ENCODE data around the gene INS. TPM values are rescaled to one million over a fixed set of nuclear protein-coding genes. Genes with fewer than 3 reads are reported as not detected.

The INS gene
- total and polyA plus RNA-seq, 2 of the 4 experiments (the other 2 are of a cell fraction): not detected

- TF ChIP-seq BHLHE40 (IDR thresholded peaks at IDR 0.05; ENCODE audit: low read depth, low read length): no peak
- Histone ChIP-seq H3K9me3 (ENCODE audit: control insufficient read depth, insufficient read depth, low read length) (no peaks in the 10 kb centered on the region), H3K9me1 (ENCODE audit: insufficient read depth, low read length) (no peaks in the 10 kb centered on the region), H3K4me3 (ENCODE audit: insufficient read depth, low read depth, low read length) (no peak overlapping the region), H3K4me2 (ENCODE audit: low read depth, low read length) (no peak overlapping the region), H2BK5ac (ENCODE audit: low read depth, low read length, poor library complexity, severe bottlenecking) (no peak overlapping the region), H4K5ac (ENCODE audit: low read depth, low read length) (no peak overlapping the region), H3K4me1 (ENCODE audit: control insufficient read depth, insufficient read depth, low read length) (no peaks in the 10 kb centered on the region), H3K9ac (ENCODE audit: low read depth, low read length) (no peak overlapping the region), H2AK5ac (ENCODE audit: low read depth, low read length) (no peak overlapping the region), H3K18ac (ENCODE audit: low read depth, low read length) (no peak overlapping the region), H2BK20ac (ENCODE audit: low read depth, low read length) (no peak overlapping the region), H4K8ac (ENCODE audit: low read depth in 2 of 2, low read length in 2 of 2) (no peak overlapping the region), H2AFZ (replicated peaks; ENCODE audit: low read length, poor library complexity) (no peak overlapping the region), H4K20me1 (ENCODE audit: insufficient read depth, low read length) (peaks cover 3% of the 10 kb centered on the region; the same call in 1 of the 2 replicates), H3K27me3 (ENCODE audit: control insufficient read depth, insufficient read depth, low read length) (peaks cover 5% of the 10 kb centered on the region; the same call in 1 of the 2 replicates), H3K79me1 (ENCODE audit: low read depth in 1 of 2, low read length in 2 of 2) (no peaks in the 10 kb centered on the region), H3K36me3 (ENCODE audit: control insufficient read depth, insufficient read depth, low read length) (no peaks in the 10 kb centered on the region), H3K56ac (ENCODE audit: extremely low read depth, insufficient read depth, low read length) (no peak overlapping the region), H3K27ac (ENCODE audit: insufficient read depth, low read length) (no peak overlapping the region), H3K4ac (ENCODE audit: low read depth, low read length) (no peak overlapping the region), H2BK15ac (ENCODE audit: low read depth, low read length) (no peak overlapping the region), H3K14ac (replicated peaks; ENCODE audit: low read depth, low read length) (no peak overlapping the region), H3K23ac (ENCODE audit: low read depth, low read length) (no peak overlapping the region), H4K91ac (ENCODE audit: insufficient read depth, low read depth, low read length) (no peak overlapping the region), H2BK120ac (ENCODE audit: low read depth, low read length) (no peak overlapping the region), H2AK9ac (replicated peaks; ENCODE audit: low read depth, low read length, poor library complexity) (peak overlapping the region; percentile 3)
- DNase-seq (no peak), ATAC-seq (ENCODE audit: low read depth) (no peak)
- ChIA-PET CTCF (interaction anchor here (1.5 to 1.6 kb wide), 2 partner anchors 154 to 503 kb away, joined by 5 read pairs; no protein-coding TSS in a partner anchor), POLR2A (ENCODE audit: unreplicated experiment) (no interaction called here)
- intact Hi-C loops (cut with micrococcal nuclease): no loop called here
- WGBS, 2 experiments (ENCODE audit: extremely low coverage in 2 of 2, insufficient read length in 1 of 2): 63% methylated on average over 5 of the region's 29 CpGs; no CpG with 5 or more reads in 1 of the 2 experiments
- in situ Hi-C loops (cut with MboI; ENCODE audit: low sequenced_read_pairs): no loop called here
- dilution Hi-C loops (cut with HindIII; ENCODE audit: low sequenced_read_pairs, unreplicated experiment): no loop called here
- no TSS peak for BruUV-seq (replicated peaks)
These were observed 5.5 kb downstream of the INS start for GRCh38 chr11:2155511-2155910.

Data from IMR-90 (cell line).